Memory B cell (primary cell): ENCODE measurements around the gene LCNL1.

ENCODE experiments used
- ATAC-seq: fragments of 150-1000 bp; cut with Tn5 transposase; 2 replicates; pipeline ENCODE4 v1.10.0; 2021; ENCODE audit warnings: low read depth, mild to moderate bottlenecking, moderate library complexity
- DNase-seq, 2 donors: peaks; one replicate each; pipeline ENCODE4 v3.0.0; 2022; ENCODE audit warnings: low spot score in 2 of 2
- H3K27ac Mint-ChIP-seq: one replicate; pipeline ENCODE4 v1.8.0; 2022; ENCODE audit warnings: mild to moderate bottlenecking, moderate library complexity, mixed read lengths
- H3K27me3 Mint-ChIP-seq: one replicate; pipeline ENCODE4 v1.8.0; 2022; ENCODE audit warnings: mixed read lengths
- H3K36me3 Mint-ChIP-seq: one replicate; pipeline ENCODE4 v1.8.0; 2022; ENCODE audit warnings: mild to moderate bottlenecking, mixed read lengths
- H3K4me1 Mint-ChIP-seq: one replicate; pipeline ENCODE4 v1.8.0; 2022; ENCODE audit warnings: mixed read lengths
- H3K4me3 Mint-ChIP-seq: one replicate; pipeline ENCODE4 v1.8.0; 2022; ENCODE audit warnings: mild to moderate bottlenecking, moderate library complexity, mixed read lengths
- H3K9me3 Mint-ChIP-seq: one replicate; pipeline ENCODE4 v1.8.0; 2022; ENCODE audit warnings: mixed read lengths

The LCNL1 gene

GRCh38 chr9:136943291-136944211 is 39.2 kb upstream of the LCNL1 start:
- DNase-seq, result peak in 1 of 2 donors; percentile 41
- H3K36me3 Mint-ChIP-seq, result peaks cover 14% of the 10 kb centered on the region
- H3K4me1 Mint-ChIP-seq, result peaks cover 2% of the 10 kb centered on the region
- H3K9me3 Mint-ChIP-seq, result no peaks in the 10 kb centered on the region
- ATAC-seq, result peak; percentile 4
- H3K27ac Mint-ChIP-seq, result peak overlapping the region; percentile 62
- peak overlapping the region; percentile 84 for H3K4me3 Mint-ChIP-seq
- H3K27me3 Mint-ChIP-seq, result no peaks in the 10 kb centered on the region

DNA sequence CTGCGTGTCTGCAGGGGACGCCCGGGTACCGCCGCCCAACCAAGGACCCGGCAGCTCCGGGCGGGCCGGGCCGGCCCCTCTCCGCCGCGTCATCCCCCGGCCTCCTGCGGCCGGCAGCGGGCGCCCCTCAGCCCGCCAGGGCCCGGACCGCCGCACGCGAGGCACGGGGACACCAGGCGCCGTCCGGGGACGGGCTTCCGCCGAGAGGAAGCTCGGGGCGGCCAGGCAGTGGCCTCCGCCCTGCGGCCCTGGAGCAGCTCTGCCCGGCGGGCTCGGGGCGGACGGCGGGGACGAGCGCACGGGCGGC is 38.6 kb upstream of the LCNL1 start:
- peaks cover 12% of the 10 kb centered on the region for H3K36me3 Mint-ChIP-seq
- H3K9me3 Mint-ChIP-seq, result no peaks in the 10 kb centered on the region
- DNase-seq (peak in 1 of 2 donors; percentile 29), ATAC-seq (peak; percentile 47)
- no peaks in the 10 kb centered on the region for H3K27me3 Mint-ChIP-seq
- peak overlapping the region; percentile 84 for H3K4me3 Mint-ChIP-seq
- peak overlapping the region; percentile 62 for H3K27ac Mint-ChIP-seq
- peaks cover 2% of the 10 kb centered on the region for H3K4me1 Mint-ChIP-seq

GRCh38 chr9:136944519-136945332 is 38.1 kb upstream of the LCNL1 start, which contains the start of the genes C8G and FBXW5:
Gene C8G (plus strand): TSS chr9:136945243. CDS start chr9:136945321, 78 bp downstream.
Gene FBXW5 (minus strand): TSS chr9:136944738. CDS start chr9:136944083, 655 bp downstream.
- H3K27me3 Mint-ChIP-seq, result no peaks in the 10 kb centered on the region
- peak within 1 kb of the TSS; percentile 62 for H3K27ac Mint-ChIP-seq
- peak; percentile 94 to 97 for DNase-seq
- no peaks in the 10 kb centered on the region for H3K9me3 Mint-ChIP-seq
- H3K4me1 Mint-ChIP-seq, result peaks cover 2% of the 10 kb centered on the region
- peaks cover 8% of the 10 kb centered on the region for H3K36me3 Mint-ChIP-seq
- peak within 1 kb of the TSS; percentile 84 for H3K4me3 Mint-ChIP-seq
- peak; percentile 84 for ATAC-seq

DNA sequence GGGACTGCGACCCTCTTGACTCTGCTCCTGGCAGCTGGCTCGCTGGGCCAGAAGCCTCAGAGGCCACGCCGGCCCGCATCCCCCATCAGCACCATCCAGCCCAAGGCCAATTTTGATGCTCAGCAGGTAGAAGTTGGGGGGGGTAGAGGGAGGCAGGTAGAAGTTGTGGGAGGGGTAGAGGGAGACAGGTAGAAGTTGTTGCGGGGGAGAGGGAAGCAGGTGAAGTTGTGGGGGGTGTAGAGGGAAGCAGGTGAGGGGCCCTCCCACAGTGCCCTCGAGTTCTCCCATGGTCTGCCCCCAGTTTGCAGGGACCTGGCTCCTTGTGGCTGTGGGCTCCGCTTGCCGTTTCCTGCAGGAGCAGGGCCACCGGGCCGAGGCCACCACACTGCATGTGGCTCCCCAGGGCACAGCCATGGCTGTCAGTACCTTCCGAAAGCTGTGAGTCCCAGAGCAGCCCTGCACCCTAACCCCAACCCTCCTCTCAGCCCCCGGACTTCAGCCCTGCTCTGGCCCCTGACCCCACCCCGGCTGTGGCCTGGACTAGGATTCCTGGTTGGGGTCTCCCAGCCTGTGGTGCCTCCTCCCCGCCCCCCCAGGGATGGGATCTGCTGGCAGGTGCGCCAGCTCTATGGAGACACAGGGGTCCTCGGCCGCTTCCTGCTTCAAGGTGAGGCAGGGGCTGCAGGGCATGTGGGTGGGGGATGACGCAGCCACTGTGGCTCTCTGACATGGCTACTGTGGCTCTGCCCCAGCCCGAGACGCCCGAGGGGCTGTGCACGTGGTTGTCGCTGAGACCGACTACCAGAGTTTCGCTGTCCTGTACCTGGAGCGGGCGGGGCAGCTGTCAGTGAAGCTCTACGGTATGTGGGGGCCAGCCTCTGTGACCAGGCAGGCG is 37.2 kb upstream of the LCNL1 start:
- no peaks in the 10 kb centered on the region for H3K27me3 Mint-ChIP-seq
- H3K36me3 Mint-ChIP-seq, result peaks cover 8% of the 10 kb centered on the region
- no peak for DNase-seq
- no peak overlapping the region for H3K27ac Mint-ChIP-seq
- no peak overlapping the region for H3K4me3 Mint-ChIP-seq
- peaks cover 5% of the 10 kb centered on the region for H3K4me1 Mint-ChIP-seq
- no peaks in the 10 kb centered on the region for H3K9me3 Mint-ChIP-seq
- no peak for ATAC-seq

DNA sequence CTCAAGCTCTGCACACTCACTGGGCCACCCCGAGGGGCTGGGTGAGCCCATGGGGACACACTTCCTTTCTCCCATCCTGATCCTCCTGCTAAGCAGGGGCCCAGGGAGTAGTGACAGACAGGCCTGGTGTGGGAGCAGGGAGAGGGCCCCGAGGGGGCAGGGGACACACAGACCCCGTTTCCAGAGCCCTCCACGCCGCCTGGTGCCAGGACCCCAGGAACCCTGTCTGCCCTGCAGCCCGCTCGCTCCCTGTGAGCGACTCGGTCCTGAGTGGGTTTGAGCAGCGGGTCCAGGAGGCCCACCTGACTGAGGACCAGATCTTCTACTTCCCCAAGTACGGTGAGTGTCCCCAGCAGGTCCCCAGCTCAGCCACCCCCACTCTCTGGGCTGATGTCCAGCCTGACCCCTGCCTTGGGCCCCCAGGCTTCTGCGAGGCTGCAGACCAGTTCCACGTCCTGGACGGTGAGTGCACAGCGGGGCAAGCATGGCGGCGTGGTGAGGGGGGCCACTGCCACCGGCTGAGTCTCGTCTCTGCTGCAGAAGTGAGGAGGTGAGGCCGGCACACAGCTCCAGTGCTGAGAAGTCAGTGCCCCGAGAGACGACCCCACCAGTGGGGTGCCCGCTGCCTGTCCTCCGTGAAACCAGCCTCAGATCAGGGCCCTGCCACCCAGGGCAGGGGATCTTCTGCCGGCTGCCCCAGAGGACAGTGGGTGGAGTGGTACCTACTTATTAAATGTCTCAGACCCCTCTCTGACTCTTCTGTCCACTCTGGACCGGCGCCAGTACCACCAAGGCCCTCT is 36.4 kb upstream of the LCNL1 start:
- no peak for ATAC-seq
- Mint-ChIP-seq H3K4me1 (peaks cover 5% of the 10 kb centered on the region), H3K27ac (no peak overlapping the region), H3K27me3 (no peaks in the 10 kb centered on the region), H3K36me3 (peaks cover 5% of the 10 kb centered on the region), H3K4me3 (no peak overlapping the region), H3K9me3 (no peaks in the 10 kb centered on the region)
- no peak for DNase-seq

DNA sequence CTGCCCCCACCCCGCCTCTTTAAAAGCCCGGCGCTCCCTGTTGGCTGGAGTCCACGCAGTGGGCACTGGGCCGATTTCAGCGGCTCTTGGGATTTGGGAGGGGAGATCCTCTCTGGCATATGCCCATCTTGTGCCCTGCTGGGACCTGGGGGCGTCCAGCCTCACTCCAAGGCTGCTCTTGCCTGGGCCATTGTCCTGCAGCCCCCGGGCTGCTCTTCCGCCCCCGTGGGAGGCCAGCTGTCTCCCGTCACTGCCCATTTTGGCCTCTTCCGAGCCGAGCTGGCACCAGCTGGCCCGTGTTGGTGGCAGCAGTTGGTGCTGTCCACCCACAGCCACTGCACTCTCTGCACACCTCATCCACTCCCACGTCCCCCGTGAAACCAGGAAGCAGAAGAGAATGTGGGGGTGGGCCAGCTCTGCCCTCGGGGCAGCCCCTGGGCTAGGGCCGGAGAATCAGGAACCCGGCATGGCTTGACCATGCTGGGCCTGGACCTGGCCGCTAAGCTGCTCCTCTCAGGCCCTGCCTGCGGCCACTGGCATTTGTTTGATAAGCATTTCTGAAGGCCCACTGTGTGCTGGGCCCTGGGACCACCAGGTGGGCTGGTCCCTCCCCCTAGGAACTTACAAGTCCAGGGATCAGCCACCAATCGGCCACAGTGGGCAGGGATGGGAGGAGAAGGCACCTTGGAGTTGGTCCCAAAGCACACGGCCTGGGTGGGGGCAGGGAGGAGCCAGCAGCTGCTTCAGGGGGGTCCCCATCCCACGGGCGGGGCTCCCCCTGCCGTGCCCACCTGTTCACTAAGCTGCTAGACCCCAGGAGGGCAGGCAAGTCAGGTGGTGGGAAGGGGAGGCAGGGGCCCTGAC is 35.5 kb upstream of the LCNL1 start:
- Mint-ChIP-seq H3K36me3 (peaks cover 1% of the 10 kb centered on the region), H3K4me3 (peak overlapping the region; percentile 24), H3K4me1 (peaks cover 5% of the 10 kb centered on the region), H3K27ac (no peak overlapping the region), H3K27me3 (no peaks in the 10 kb centered on the region), H3K9me3 (no peaks in the 10 kb centered on the region)
- no peak for ATAC-seq
- DNase-seq, result no peak

GRCh38 chr9:136947955-136948510 is 34.8 kb upstream of the LCNL1 start:
- no peak for ATAC-seq
- no peaks in the 10 kb centered on the region for H3K27me3 Mint-ChIP-seq
- DNase-seq, result no peak
- H3K36me3 Mint-ChIP-seq, result no peaks in the 10 kb centered on the region
- H3K9me3 Mint-ChIP-seq, result no peaks in the 10 kb centered on the region
- peaks cover 5% of the 10 kb centered on the region for H3K4me1 Mint-ChIP-seq
- peak overlapping the region; percentile 17 for H3K4me3 Mint-ChIP-seq
- no peak overlapping the region for H3K27ac Mint-ChIP-seq

DNA sequence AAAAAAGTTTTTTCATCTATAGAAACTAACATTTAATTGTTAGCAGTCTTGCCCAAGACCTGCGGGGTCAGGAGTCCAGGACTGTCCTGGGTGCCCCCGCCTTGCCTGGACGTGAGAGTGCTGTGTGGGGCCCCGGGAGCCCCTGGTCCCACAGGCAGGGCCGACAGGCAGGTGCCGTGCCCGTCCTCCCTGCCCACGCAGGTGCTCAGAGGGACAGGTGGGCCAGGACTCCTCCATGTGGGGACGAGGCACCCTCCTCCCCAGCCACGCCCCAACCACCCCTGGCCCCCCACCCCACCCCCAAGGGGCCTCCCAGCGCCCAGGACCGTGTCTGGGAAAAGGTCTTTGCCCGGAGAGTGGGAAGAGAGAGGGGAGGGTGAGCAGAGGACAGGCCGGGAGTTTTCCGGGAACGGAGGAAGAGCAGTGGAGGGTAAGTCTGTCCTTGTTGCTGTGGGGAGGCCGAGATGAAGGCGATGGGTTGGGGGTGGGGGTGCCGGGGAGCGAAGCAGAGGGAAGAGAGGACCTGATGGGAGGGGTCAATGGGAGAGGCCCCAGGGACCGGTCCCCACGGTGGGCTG is 33.5 kb upstream of the LCNL1 start:
- Mint-ChIP-seq H3K4me3 (peak overlapping the region; percentile 86), H3K27me3 (no peaks in the 10 kb centered on the region), H3K27ac (peak overlapping the region; percentile 75)

DNA sequence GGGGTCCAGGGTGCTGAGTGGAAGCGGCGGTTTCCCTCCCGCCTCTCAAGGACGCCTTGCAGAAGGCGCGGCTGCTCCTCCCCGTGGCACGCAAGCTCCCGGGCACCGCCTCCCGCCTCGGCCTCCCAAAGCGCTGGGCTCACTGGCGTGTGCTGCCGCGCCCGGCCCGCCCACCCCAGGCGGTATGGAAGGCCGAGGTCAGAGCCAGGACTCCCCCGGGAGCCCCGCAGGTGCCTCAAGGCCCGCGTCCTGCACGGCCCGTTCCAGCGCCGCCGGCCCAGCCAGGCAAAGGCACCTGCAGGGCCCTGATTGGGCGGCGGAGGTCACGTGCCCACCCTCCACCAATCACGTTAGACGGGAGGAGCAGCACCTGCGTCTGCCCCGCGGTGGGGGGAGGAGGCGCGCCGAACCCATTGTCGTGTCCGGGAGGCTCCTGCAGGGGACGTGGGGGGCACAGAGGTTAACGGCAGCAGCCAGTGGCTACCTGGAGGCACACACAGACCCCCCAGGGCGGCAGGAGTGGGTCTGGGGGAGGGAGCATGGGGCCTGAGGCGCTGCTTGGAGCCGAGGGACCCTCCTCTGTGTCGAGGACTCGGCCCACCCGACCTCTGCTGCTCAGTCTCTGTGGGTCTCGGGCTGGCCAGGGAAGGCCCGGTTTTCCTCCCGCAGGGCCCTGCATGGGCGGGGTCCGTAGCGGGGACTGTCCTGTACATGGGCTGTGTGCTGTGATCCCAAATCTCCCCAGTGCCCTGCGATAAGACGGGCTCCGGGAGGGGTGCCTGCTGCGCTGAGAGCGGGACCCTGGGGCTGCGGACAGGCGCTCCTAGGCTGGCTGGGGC is 32.8 kb upstream of the LCNL1 start:
- no peaks in the 10 kb centered on the region for H3K36me3 Mint-ChIP-seq
- peaks cover 4% of the 10 kb centered on the region for H3K27me3 Mint-ChIP-seq
- H3K4me3 Mint-ChIP-seq, result peak overlapping the region; percentile 86
- no peaks in the 10 kb centered on the region for H3K9me3 Mint-ChIP-seq
- DNase-seq (peak; percentile 94 to 96), ATAC-seq (peak; percentile 97)
- H3K4me1 Mint-ChIP-seq, result peaks cover 3% of the 10 kb centered on the region
- H3K27ac Mint-ChIP-seq, result peak overlapping the region; percentile 75

More for the DNA sequence above, 33.5 kb upstream of the LCNL1 start:
- peaks cover 5% of the 10 kb centered on the region for H3K4me1 Mint-ChIP-seq
- no peaks in the 10 kb centered on the region for H3K9me3 Mint-ChIP-seq
- ATAC-seq (no peak), DNase-seq (no peak)
- no peaks in the 10 kb centered on the region for H3K36me3 Mint-ChIP-seq

DNA sequence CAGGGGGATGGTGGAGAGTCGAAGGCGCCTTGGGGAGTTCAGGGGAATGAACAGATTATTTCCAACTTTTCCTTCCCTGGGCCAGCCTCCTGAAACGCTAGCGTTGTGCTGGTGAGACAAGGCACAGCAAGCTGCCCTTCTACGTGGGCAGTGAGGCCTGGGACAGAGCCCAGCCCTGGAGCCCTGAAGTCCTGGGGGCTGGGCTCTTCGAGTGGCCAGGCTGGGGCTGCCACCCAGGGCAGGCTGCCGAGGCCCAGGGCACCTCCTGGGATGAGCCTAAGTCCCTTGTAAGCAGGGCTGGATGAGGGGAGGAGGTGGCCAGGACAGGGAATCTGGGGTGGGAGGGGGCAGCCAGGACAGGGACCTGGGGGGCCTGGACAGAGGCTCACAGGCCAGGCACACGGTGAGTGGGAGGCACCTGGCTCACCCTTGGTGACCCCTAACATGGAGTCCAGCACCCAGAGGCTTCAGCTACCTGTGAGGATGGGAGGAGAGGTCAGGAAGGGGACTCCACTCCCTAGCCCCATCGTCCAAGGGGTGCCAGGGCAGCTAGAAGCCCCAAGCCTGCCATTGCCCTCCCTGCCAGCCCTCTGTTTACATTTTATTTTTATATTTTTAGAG is 32.0 kb upstream of the LCNL1 start:
- H3K27ac Mint-ChIP-seq, result no peak overlapping the region
- no peak for ATAC-seq

More for the DNA sequence above, 32.0 kb upstream of the LCNL1 start:
- Mint-ChIP-seq H3K36me3 (no peaks in the 10 kb centered on the region), H3K9me3 (no peaks in the 10 kb centered on the region), H3K4me1 (peaks cover 3% of the 10 kb centered on the region), H3K4me3 (peak overlapping the region; percentile 83), H3K27me3 (peaks cover 7% of the 10 kb centered on the region)
- no peak for DNase-seq
